SU-DHL-6 (cell line): ENCODE results near the gene CDH23.

ENCODE experiments used
- CTCF ChIP-seq: fragments of 200-600 bp; sonication (generic); IDR thresholded peaks from one replicate; pipeline ENCODE4 v1.5.1; 2017; ENCODE audit warnings: antibody characterized with exemption, mild to moderate bottlenecking, low read length, moderate library complexity; ENCODE audit not compliant: insufficient read depth, poor library complexity, severe bottlenecking
- EZH2phosphoT487 ChIP-seq: fragments of 200-600 bp; sonication (generic), shearing (Covaris generic); conservative IDR thresholded peaks from 2 replicates; pipeline ENCODE4 v1.6.1; 2018; ENCODE audit warnings: mild to moderate bottlenecking, antibody characterized with exemption, low read length, moderate library complexity, mixed read lengths

- TF ChIP-seq CTCF (no peak), EZH2phosphoT487 (no peak)
Measured at GRCh38 chr10:71587941-71588573, 191.3 kb downstream of the CDH23 start.
